Measurements from ENCODE around the gene PLSCR5. TPM values are rescaled to one million over a fixed set of nuclear protein-coding genes. Genes with fewer than 3 reads are reported as not detected.

Gene PLSCR5
- total RNA-seq, 1 donor from 2014 or later = not detected

DNA sequence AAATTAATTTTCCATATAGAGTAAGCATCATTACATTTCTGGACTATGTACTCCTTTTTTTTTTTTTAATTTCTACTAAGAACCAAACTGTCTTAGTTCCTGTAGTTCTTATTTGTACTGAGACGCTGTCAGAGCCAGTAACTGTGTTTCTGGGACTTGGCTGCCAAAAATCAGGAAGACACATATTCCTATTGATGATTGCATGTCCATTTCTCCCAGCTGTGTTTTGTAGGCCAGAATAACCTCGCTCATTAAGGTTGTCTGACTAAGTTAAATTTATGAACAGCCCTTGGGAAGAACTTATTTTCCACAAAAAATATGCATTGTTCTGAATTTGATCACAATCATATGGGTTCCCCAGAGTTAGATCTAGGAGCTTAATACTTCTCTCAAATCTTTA, 29.5 kb downstream of the PLSCR5 start:
- Mint-ChIP-seq H3K27me3 (ENCODE audit: low read depth) (peaks cover 25% of the 10 kb centered on the region), H3K4me1 (ENCODE audit: low read depth) (no peaks in the 10 kb centered on the region), H3K4me3 (ENCODE audit: low read depth) (no peak overlapping the region), H3K27ac (no peak overlapping the region), H3K9me3 (no peaks in the 10 kb centered on the region), H3K36me3 (ENCODE audit: low read depth) (no peaks in the 10 kb centered on the region)
- DNase-seq (ENCODE audit: low spot score) = no peak
- intact Hi-C loops (cut with micrococcal nuclease) = loop anchor here (5.0 to 10.0 kb wide), 2 partner anchors 391 to 508 kb away; no protein-coding TSS in a partner anchor

DNA sequence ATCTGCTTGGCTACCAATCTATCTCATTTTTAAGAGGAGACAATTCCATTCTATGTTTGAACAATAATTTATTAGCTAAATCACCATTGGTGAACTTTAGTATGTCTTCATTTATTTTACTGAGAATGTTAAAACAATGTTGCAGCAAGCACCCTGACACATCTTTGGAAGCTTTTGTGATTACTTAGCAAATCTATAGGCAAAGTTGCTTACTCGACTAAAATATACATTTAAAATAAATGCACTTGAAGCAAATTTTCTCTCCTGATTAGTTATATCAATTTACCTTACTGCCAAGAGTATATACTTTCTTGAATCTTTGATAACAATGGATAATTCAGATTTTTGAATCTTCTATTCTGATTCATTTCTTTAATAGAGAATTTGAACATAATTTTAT, 31.0 kb downstream of the PLSCR5 start:
- no peaks in the 10 kb centered on the region for H3K4me1 Mint-ChIP-seq (ENCODE audit: low read depth)
- no peaks in the 10 kb centered on the region for H3K36me3 Mint-ChIP-seq (ENCODE audit: low read depth)
- peaks cover 26% of the 10 kb centered on the region for H3K27me3 Mint-ChIP-seq (ENCODE audit: low read depth)
- intact Hi-C loops (cut with micrococcal nuclease) = loop anchor here (10.0 kb wide), 1 partner anchor 389 kb away; no protein-coding TSS in a partner anchor
- no peak for DNase-seq (ENCODE audit: low spot score)
- no peaks in the 10 kb centered on the region for H3K9me3 Mint-ChIP-seq
- no peak overlapping the region for H3K4me3 Mint-ChIP-seq (ENCODE audit: low read depth)
- no peak overlapping the region for H3K27ac Mint-ChIP-seq

DNA sequence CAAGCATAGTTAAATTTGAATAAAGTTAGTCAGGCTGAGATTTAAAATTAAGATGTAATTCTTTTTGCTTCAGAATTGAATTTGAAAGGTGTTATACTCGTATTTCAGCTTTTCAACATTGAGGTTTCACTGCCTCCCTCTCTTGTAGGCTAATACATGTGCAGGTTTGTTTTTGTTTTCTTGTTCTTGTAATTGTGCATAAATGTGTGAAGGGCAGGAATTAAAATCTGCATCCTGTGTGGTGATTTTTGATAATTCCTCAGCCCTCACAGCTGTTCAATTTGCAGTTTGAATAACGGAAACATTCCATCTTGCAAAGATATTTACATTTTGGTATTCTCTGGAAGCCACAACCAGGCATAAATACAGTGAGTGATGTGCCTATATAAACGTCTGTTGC, 35.8 kb downstream of the PLSCR5 start:
- Mint-ChIP-seq H3K9me3 (no peaks in the 10 kb centered on the region), H3K27ac (no peak overlapping the region), H3K4me1 (ENCODE audit: low read depth) (no peaks in the 10 kb centered on the region), H3K4me3 (ENCODE audit: low read depth) (no peak overlapping the region), H3K27me3 (ENCODE audit: low read depth) (peaks cover 29% of the 10 kb centered on the region), H3K36me3 (ENCODE audit: low read depth) (no peaks in the 10 kb centered on the region)
- no peak for DNase-seq (ENCODE audit: low spot score)
- intact Hi-C loops (cut with micrococcal nuclease) = no loop called here

DNA sequence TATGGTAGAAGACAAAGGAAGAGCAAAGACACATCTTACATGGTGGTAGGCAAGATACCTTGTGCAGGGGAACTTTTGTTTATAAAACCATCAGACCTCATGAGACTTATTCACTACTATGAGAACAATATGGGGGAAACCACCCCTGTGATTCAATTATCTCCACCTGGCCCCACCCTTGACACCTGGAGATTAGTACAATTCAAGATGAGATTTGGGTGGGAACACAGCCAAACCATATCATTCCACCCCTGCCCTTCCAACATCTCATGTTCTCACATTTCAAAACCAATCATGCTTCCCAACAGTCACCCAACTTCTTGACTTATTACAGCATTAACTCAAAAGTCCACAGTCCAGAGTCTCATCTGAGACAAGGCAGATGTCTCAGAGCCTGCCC, 39.0 kb downstream of the PLSCR5 start:
- Mint-ChIP-seq H3K27ac (no peak overlapping the region), H3K36me3 (ENCODE audit: low read depth) (no peaks in the 10 kb centered on the region), H3K4me3 (ENCODE audit: low read depth) (no peak overlapping the region), H3K27me3 (ENCODE audit: low read depth) (peaks cover 14% of the 10 kb centered on the region), H3K9me3 (no peaks in the 10 kb centered on the region), H3K4me1 (ENCODE audit: low read depth) (no peaks in the 10 kb centered on the region)
- DNase-seq (ENCODE audit: low spot score) = no peak
- intact Hi-C loops (cut with micrococcal nuclease) = no loop called here

DNA sequence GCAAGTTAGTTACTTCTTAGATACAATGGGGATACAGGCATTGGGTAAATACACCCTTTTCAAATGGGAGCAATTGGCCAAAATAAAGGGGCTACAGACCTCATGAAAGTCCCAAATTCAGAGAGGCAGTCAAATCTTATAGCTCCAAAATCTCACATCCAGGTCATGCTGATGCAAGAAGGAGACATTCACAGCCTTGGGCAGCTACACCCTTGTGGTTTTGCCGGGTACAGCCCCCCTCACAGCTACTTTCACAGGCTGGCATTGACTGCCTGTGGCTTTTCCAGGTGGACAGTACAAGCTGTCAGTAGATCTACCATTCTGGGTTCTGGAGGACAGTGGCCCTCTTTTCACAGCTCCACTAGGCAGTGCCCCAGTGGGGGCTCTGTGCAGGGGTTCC, 43.3 kb downstream of the PLSCR5 start:
- H3K4me1 Mint-ChIP-seq (ENCODE audit: low read depth) = no peaks in the 10 kb centered on the region
- H3K4me3 Mint-ChIP-seq (ENCODE audit: low read depth) = no peak overlapping the region
- no peaks in the 10 kb centered on the region for H3K9me3 Mint-ChIP-seq
- intact Hi-C loops (cut with micrococcal nuclease) = no loop called here
- no peak overlapping the region for H3K27ac Mint-ChIP-seq
- H3K36me3 Mint-ChIP-seq (ENCODE audit: low read depth) = no peaks in the 10 kb centered on the region
- no peak for DNase-seq (ENCODE audit: low spot score)
- peaks cover 5% of the 10 kb centered on the region for H3K27me3 Mint-ChIP-seq (ENCODE audit: low read depth)

DNA sequence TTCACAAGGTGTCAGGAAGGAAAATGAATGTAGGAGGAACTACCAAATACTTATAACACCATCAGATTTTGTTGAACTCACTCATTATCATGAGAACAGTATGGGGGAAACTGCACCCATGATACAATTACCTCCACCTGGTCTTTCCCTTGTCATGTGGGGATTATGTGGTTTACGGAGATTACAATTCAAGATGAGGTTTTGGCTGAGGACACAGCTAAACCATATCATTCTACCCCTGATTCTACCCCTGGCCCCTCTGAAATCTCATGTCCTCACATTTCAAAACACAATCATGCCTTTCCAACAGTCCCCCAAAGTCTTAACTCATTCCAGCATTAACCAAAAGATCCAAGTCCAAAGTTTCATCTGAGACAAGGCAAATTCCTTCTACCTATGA, 43.7 kb downstream of the PLSCR5 start:
- H3K27ac Mint-ChIP-seq = no peak overlapping the region
- H3K4me3 Mint-ChIP-seq (ENCODE audit: low read depth) = no peak overlapping the region
- no peaks in the 10 kb centered on the region for H3K9me3 Mint-ChIP-seq
- intact Hi-C loops (cut with micrococcal nuclease) = no loop called here
- no peaks in the 10 kb centered on the region for H3K36me3 Mint-ChIP-seq (ENCODE audit: low read depth)
- H3K4me1 Mint-ChIP-seq (ENCODE audit: low read depth) = no peaks in the 10 kb centered on the region
- peaks cover 5% of the 10 kb centered on the region for H3K27me3 Mint-ChIP-seq (ENCODE audit: low read depth)
- DNase-seq (ENCODE audit: low spot score) = no peak

DNA sequence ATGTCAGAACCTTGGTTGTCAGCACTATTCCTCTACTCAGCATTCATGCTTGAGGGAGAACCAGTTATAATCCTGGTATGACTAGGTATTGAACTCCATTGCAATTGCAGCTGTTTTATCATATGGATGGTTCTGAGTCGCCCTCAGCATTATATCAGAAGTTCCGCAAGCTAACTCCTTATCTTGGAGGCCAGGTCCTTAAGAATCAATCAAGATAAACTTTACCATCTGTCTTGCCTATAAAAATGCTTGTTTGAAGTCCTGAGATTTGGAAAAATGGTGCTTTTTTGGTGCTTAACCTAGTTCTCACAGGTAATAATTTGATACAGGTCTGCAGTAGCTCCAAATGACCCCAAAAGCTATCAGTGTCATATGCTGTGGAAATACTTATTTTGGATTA, 44.5 kb downstream of the PLSCR5 start:
- Mint-ChIP-seq H3K36me3 (ENCODE audit: low read depth) (no peaks in the 10 kb centered on the region), H3K27me3 (ENCODE audit: low read depth) (peaks cover 8% of the 10 kb centered on the region), H3K4me1 (ENCODE audit: low read depth) (no peaks in the 10 kb centered on the region), H3K4me3 (ENCODE audit: low read depth) (no peak overlapping the region), H3K9me3 (no peaks in the 10 kb centered on the region), H3K27ac (no peak overlapping the region)
- intact Hi-C loops (cut with micrococcal nuclease) = no loop called here
- DNase-seq (ENCODE audit: low spot score) = no peak

DNA sequence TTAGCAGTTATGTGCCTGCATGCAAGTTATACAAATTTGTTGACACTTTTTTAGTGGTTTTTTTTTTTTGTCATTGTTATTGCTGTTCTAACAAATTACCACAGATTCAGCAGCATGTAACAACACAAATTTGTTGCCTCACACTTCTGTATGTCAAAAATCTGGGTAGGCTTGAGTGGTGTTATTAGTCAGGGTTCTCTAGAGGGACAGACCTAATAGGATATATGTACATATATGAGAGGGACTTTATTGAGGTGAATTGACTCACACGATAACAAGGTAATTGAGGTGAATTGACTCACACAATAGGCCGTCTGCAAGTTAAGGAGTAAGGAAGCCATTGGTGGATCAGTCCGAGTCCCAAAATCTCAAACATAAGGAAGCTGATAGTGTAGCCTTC, 45.8 kb downstream of the PLSCR5 start:
- intact Hi-C loops (cut with micrococcal nuclease) = no loop called here
- DNase-seq (ENCODE audit: low spot score) = no peak
- Mint-ChIP-seq H3K4me3 (ENCODE audit: low read depth) (no peak overlapping the region), H3K36me3 (ENCODE audit: low read depth) (no peaks in the 10 kb centered on the region), H3K27me3 (ENCODE audit: low read depth) (peaks cover 9% of the 10 kb centered on the region), H3K27ac (no peak overlapping the region), H3K9me3 (no peaks in the 10 kb centered on the region), H3K4me1 (ENCODE audit: low read depth) (peaks cover under 1% of the 10 kb centered on the region)

DNA sequence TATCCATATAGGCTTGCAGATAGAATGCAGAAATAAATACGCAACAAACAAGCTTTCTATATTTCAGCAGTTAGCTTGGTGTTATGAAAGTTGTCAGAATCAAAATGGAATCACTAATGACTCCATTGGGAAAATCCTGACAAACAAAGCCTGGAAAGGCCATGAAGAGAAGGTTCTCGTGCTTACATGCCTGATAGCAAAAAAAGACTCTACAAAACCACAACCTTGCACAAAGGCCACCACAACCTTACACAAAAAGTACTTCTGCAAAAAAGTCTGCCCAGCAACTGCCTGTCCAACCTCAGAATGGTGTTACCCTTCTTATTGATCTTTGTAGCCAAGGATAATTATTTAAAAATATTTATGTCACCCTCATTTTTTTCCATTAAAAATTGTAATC, 46.4 kb downstream of the PLSCR5 start:
- Mint-ChIP-seq H3K27me3 (ENCODE audit: low read depth) (peaks cover 12% of the 10 kb centered on the region), H3K4me3 (ENCODE audit: low read depth) (no peak overlapping the region), H3K4me1 (ENCODE audit: low read depth) (peaks cover 7% of the 10 kb centered on the region), H3K36me3 (ENCODE audit: low read depth) (no peaks in the 10 kb centered on the region), H3K27ac (no peak overlapping the region), H3K9me3 (no peaks in the 10 kb centered on the region)
- DNase-seq (ENCODE audit: low spot score) = no peak
- intact Hi-C loops (cut with micrococcal nuclease) = no loop called here

DNA sequence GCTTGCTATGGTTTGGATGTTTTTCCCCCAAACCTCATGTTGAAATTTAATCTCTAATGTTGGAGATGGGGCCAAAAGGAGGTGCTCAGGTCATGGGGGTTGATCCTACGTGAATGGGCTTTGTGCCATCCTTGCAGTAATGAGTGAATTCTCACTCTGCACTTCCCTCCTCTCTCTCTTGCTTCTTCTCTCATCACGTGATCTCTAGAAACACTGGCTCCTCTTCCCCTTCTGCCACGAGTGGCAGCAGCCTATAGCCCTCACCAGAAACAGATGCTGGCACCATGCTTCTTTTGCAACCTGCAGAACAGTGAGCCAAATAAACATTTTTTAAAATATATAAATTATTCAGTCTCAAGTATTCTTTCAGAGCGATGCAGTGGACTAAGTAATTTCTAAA, 47.4 kb downstream of the PLSCR5 start:
- H3K36me3 Mint-ChIP-seq (ENCODE audit: low read depth) = no peaks in the 10 kb centered on the region
- no peak for DNase-seq (ENCODE audit: low spot score)
- H3K9me3 Mint-ChIP-seq = no peaks in the 10 kb centered on the region
- peaks cover 12% of the 10 kb centered on the region for H3K27me3 Mint-ChIP-seq (ENCODE audit: low read depth)
- H3K4me1 Mint-ChIP-seq (ENCODE audit: low read depth) = peaks cover 12% of the 10 kb centered on the region
- H3K4me3 Mint-ChIP-seq (ENCODE audit: low read depth) = no peak overlapping the region
- intact Hi-C loops (cut with micrococcal nuclease) = no loop called here
- H3K27ac Mint-ChIP-seq = no peak overlapping the region

DNA sequence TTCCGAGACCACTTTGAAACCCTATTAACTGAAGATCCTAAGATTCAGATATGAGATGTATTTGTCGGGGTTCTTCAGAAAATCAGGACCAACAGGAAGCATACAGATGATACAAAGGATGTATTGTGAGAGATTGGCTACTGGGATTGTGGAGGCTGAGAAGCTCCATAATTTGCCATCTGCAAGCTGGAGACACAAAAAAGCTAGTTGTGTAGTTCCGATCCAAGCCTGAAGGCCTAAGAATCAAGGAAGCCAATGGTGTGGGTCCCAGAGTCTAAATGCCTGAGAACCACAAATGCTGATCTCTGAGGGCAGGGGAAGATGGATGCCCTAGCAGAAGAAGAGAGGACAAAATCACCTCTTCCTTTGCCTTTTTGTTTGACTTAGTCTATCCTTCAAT, 49.8 kb downstream of the PLSCR5 start:
- H3K36me3 Mint-ChIP-seq (ENCODE audit: low read depth) = no peaks in the 10 kb centered on the region
- intact Hi-C loops (cut with micrococcal nuclease) = no loop called here
- H3K4me3 Mint-ChIP-seq (ENCODE audit: low read depth) = no peak overlapping the region
- no peak for DNase-seq (ENCODE audit: low spot score)
- peaks cover 9% of the 10 kb centered on the region for H3K27me3 Mint-ChIP-seq (ENCODE audit: low read depth)
- H3K9me3 Mint-ChIP-seq = no peaks in the 10 kb centered on the region
- peaks cover 23% of the 10 kb centered on the region for H3K4me1 Mint-ChIP-seq (ENCODE audit: low read depth)
- no peak overlapping the region for H3K27ac Mint-ChIP-seq

DNA sequence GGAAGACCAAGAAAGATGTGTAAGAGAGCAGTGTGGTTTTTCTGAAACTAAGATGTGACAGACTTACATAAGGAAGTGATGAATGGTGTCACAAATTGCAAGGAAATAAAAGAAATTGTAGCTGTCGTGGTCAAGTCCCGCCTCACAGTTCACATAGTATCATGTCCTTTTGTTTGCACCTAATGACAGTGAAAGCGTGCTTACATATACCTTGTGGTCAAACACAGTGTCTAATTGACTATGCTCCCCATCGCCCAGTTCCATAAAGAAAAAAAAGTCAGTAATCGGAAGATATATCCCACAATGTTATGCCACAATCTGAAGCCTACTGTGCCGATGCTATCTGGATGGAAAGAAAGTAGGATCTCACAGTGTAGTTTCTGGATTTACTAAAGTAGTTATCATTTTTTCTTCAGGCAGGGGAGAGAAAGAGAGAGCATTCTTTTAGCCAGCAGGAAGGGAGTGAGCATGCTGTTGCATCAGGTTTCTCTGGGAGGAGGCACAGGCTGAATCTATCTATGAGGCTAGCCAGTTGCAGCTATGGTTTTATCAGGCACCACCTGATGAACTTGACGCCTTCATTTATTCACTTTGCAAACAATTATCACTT, 50.9 kb downstream of the PLSCR5 start:
- Mint-ChIP-seq H3K27ac (no peak overlapping the region), H3K9me3 (no peaks in the 10 kb centered on the region), H3K36me3 (ENCODE audit: low read depth) (no peaks in the 10 kb centered on the region), H3K27me3 (ENCODE audit: low read depth) (peaks cover 9% of the 10 kb centered on the region), H3K4me3 (ENCODE audit: low read depth) (no peak overlapping the region), H3K4me1 (ENCODE audit: low read depth) (peaks cover 31% of the 10 kb centered on the region)
- intact Hi-C loops (cut with micrococcal nuclease) = loop anchor here (5.0 kb wide), 1 partner anchor 392 kb away; the partner anchor contains the start of gene PLOD2
- no peak for DNase-seq (ENCODE audit: low spot score)

DNA sequence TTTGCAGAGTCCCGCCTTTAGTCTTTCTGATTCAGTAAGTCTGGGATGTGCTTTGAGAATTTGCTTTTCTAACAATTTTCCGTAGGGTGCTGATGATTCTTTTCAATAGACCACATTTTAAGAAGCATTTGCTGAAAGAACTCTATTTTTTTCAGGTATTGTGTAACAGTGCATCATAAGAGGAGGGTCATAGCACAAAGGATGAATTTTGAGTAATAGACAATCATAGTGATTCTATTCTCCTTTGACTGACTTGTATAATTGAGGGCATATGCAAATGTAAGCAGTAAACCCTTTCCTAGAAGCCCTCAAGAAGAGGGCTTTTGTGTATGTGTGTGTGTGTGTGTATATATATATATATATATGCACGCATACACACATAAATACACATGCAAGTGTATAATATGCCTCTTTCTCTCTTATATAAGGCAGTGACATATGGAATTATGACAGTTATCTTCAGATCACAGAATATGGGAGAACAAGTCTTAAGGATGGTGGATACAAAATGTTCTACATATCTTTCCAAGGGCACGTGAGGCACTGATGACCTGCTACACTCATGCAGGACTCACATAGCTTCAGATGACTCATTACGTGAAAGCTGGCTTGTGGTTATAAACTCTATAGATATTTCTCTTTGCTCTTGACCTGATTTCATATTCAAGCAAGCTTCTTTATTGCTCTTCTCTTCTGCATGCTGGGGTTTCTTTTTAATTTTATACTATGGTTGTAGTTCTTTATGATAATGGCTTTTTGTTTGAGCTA, 54.2 kb downstream of the PLSCR5 start:
- DNase-seq (ENCODE audit: low spot score) = no peak
- Mint-ChIP-seq H3K4me3 (ENCODE audit: low read depth) (no peak overlapping the region), H3K4me1 (ENCODE audit: low read depth) (peaks cover 51% of the 10 kb centered on the region), H3K27me3 (ENCODE audit: low read depth) (peaks cover 4% of the 10 kb centered on the region), H3K36me3 (ENCODE audit: low read depth) (no peaks in the 10 kb centered on the region), H3K9me3 (no peaks in the 10 kb centered on the region), H3K27ac (no peak overlapping the region)
- intact Hi-C loops (cut with micrococcal nuclease) = loop anchor here (5.0 kb wide), 1 partner anchor 389 kb away; the partner anchor contains the start of gene PLOD2
